CD4-positive, CD25-positive, alpha-beta regulatory T cell (primary cell): ENCODE measurements around the gene SLC12A5. TPM values are rescaled to one million over a fixed set of nuclear protein-coding genes. Genes with fewer than 3 reads are reported as not detected.
"Not testable (repeated sequence)": the region's sequence is repeated elsewhere in the genome, so short reads cannot be mapped to it uniquely, and the experiment has no call there.

Experiments used
- ATAC-seq, 2 donors: fragments of 150-1000 bp; cut with Tn5 transposase; one replicate each; pipeline ENCODE4 v1.10.0; 2021; ENCODE audit warnings: low read depth in 2 of 2, moderate number of reproducible peaks in 2 of 2, moderate library complexity in 1 of 2
- DNase-seq, 3 donors: peaks; one replicate each; pipeline versions ENCODE4 v3.0.0 to v3.0.0-alpha.2; 2012 to 2022; ENCODE audit warnings: mixed read lengths in 1 of 3
- H3K27ac ChIP-seq: one replicate; pipeline ENCODE4 v1.7.0; 2013; ENCODE audit warnings: mild to moderate bottlenecking, low read length; ENCODE audit not compliant: insufficient read depth, poor library complexity, severe bottlenecking
- H3K27me3 ChIP-seq: one replicate; pipeline ENCODE4 v1.7.0; 2013; ENCODE audit warnings: low read length; ENCODE audit not compliant: control insufficient read depth, insufficient read depth
- H3K36me3 ChIP-seq: one replicate; pipeline ENCODE4 v1.7.0; 2013; ENCODE audit warnings: mild to moderate bottlenecking, low read length, moderate library complexity; ENCODE audit not compliant: control insufficient read depth, insufficient read depth
- H3K4me1 ChIP-seq: 2 replicates; pipeline ENCODE4 v1.7.0; 2013; ENCODE audit warnings: mild to moderate bottlenecking, low read length; ENCODE audit not compliant: insufficient read depth, control insufficient read depth, poor library complexity, severe bottlenecking
- H3K4me3 ChIP-seq: one replicate; pipeline ENCODE4 v1.7.0; 2013; ENCODE audit warnings: low read depth, mild to moderate bottlenecking, low read length, moderate library complexity
- H3K9me3 ChIP-seq, 2 experiments: 1 replicate in 1 of 2; 2 replicates in 1 of 2; pipeline ENCODE4 v1.7.0; 2013; ENCODE audit warnings: low read length in 2 of 2, mild to moderate bottlenecking in 1 of 2, moderate library complexity in 1 of 2; ENCODE audit not compliant: control insufficient read depth in 2 of 2
- H3K27ac Mint-ChIP-seq, 3 donors: one replicate each; pipeline ENCODE4 v1.8.0; 2020 to 2022; ENCODE audit warnings: mild to moderate bottlenecking in 3 of 3, mixed read lengths in 3 of 3, moderate library complexity in 2 of 3
- H3K27me3 Mint-ChIP-seq: one replicate; pipeline ENCODE4 v1.8.0; 2022; ENCODE audit warnings: mild to moderate bottlenecking, mixed read lengths
- H3K36me3 Mint-ChIP-seq: one replicate; pipeline ENCODE4 v1.8.0; 2020; ENCODE audit warnings: mixed read lengths
- H3K4me1 Mint-ChIP-seq, 4 donors: one replicate each; pipeline ENCODE4 v1.8.0; 2020 to 2022; ENCODE audit warnings: mixed read lengths in 4 of 4, mild to moderate bottlenecking in 1 of 4
- H3K4me3 Mint-ChIP-seq, 4 donors: one replicate each; pipeline ENCODE4 v1.8.0; 2020 to 2022; ENCODE audit warnings: mild to moderate bottlenecking in 4 of 4, mixed read lengths in 4 of 4, moderate library complexity in 3 of 4
- H3K9me3 Mint-ChIP-seq, 7 donors: one replicate each; pipeline ENCODE4 v1.8.0; 2020 to 2022; ENCODE audit warnings: mixed read lengths in 7 of 7, mild to moderate bottlenecking in 3 of 7, moderate library complexity in 2 of 7
- polyA plus RNA-seq, 4 donors: library from polyadenylated mRNA; unstranded; fragments of 300-500 nt; fragmentation: Illumina TruSeq; gene quantifications; one replicate each; pipeline ENCODE4 v1.2.3, GENCODE V29; 2021
- total RNA-seq: library from RNA; stranded (reverse); gene quantifications from one replicate; pipeline ENCODE4 v1.2.3, GENCODE V29; 2022

SLC12A5 gene
- total and polyA plus RNA-seq, 5 donors from 2014 or later, result not detected

GRCh38 chr20:45993197-45993951 is 35.6 kb upstream of the SLC12A5 start:
- no peak overlapping the region for H3K27ac ChIP-seq
- no peak overlapping the region for H3K27ac Mint-ChIP-seq
- DNase-seq, result peak in 1 of 3 donors; percentile 29
- peaks cover 14% of the 10 kb centered on the region for H3K4me1 ChIP-seq
- H3K4me3 ChIP-seq, result no peak overlapping the region
- H3K4me3 Mint-ChIP-seq, result no peak overlapping the region
- no peak for ATAC-seq
- peaks cover 2% of the 10 kb centered on the region for H3K27me3 ChIP-seq
- no peaks in the 10 kb centered on the region for H3K36me3 ChIP-seq
- peaks cover 10% of the 10 kb centered on the region for H3K27me3 Mint-ChIP-seq
- H3K4me1 Mint-ChIP-seq, result peaks cover 5 to 29% (median 19%) of the 10 kb centered on the region in 4 donors
- no peaks in the 10 kb centered on the region for H3K36me3 Mint-ChIP-seq
- H3K9me3 Mint-ChIP-seq, result no peaks in the 10 kb centered on the region
- H3K9me3 ChIP-seq, result no peaks in the 10 kb centered on the region

GRCh38 chr20:45994761-45995493 is 34.1 kb upstream of the SLC12A5 start:
- H3K27me3 ChIP-seq, result no peaks in the 10 kb centered on the region
- no peak overlapping the region for H3K27ac ChIP-seq
- Mint-ChIP-seq H3K9me3 (no peaks in the 10 kb centered on the region), H3K4me3 (no peak overlapping the region), H3K4me1 (peaks cover 10 to 44% (median 29%) of the 10 kb centered on the region in 4 donors), H3K27me3 (no peaks in the 10 kb centered on the region), H3K36me3 (no peaks in the 10 kb centered on the region), H3K27ac (peak overlapping the region in 1 of 3 donors; percentile 14)
- ATAC-seq, result no peak
- no peak overlapping the region for H3K4me3 ChIP-seq
- no peaks in the 10 kb centered on the region for H3K9me3 ChIP-seq
- H3K4me1 ChIP-seq, result peaks cover 28% of the 10 kb centered on the region
- DNase-seq, result no peak
- H3K36me3 ChIP-seq, result no peaks in the 10 kb centered on the region

GRCh38 chr20:45995495-45996097 is 33.4 kb upstream of the SLC12A5 start:
- H3K27me3 Mint-ChIP-seq, H3K36me3 ChIP-seq, H3K9me3 Mint-ChIP-seq, H3K4me3 Mint-ChIP-seq, H3K27me3 ChIP-seq, H3K36me3 Mint-ChIP-seq, H3K27ac Mint-ChIP-seq, H3K4me3 ChIP-seq, DNase-seq, H3K9me3 ChIP-seq, H3K27ac ChIP-seq, ATAC-seq: not testable (repeated sequence)
- peaks cover 35% of the 10 kb centered on the region for H3K4me1 ChIP-seq
- H3K4me1 Mint-ChIP-seq, result peaks cover 14 to 51% (median 33%) of the 10 kb centered on the region in 4 donors

GRCh38 chr20:45997187-45997586 is 31.8 kb upstream of the SLC12A5 start:
- Mint-ChIP-seq H3K27ac (peak overlapping the region in 1 of 3 donors; percentile 51), H3K27me3 (no peaks in the 10 kb centered on the region), H3K4me1 (peaks cover 16 to 63% (median 36%) of the 10 kb centered on the region in 4 donors), H3K36me3 (no peaks in the 10 kb centered on the region), H3K4me3 (peak overlapping the region in 2 of 4 donors; percentile 48 to 81), H3K9me3 (no peaks in the 10 kb centered on the region)
- no peak for DNase-seq
- Histone ChIP-seq H3K27ac (no peak overlapping the region), H3K4me1 (peaks cover 49% of the 10 kb centered on the region), H3K9me3 (no peaks in the 10 kb centered on the region), H3K36me3 (no peaks in the 10 kb centered on the region), H3K4me3 (no peak overlapping the region), H3K27me3 (no peaks in the 10 kb centered on the region)
- no peak for ATAC-seq

GRCh38 chr20:45998337-45998736 is 30.7 kb upstream of the SLC12A5 start:
- Histone ChIP-seq H3K27ac (no peak overlapping the region), H3K4me1 (peaks cover 49% of the 10 kb centered on the region), H3K9me3 (no peaks in the 10 kb centered on the region), H3K36me3 (no peaks in the 10 kb centered on the region), H3K27me3 (no peaks in the 10 kb centered on the region), H3K4me3 (no peak overlapping the region)
- Mint-ChIP-seq H3K4me3 (peak overlapping the region in 2 of 4 donors; percentile 57 to 69), H3K4me1 (peaks cover 16 to 67% (median 36%) of the 10 kb centered on the region in 4 donors), H3K27me3 (no peaks in the 10 kb centered on the region), H3K27ac (peak overlapping the region in 1 of 3 donors; percentile 27), H3K9me3 (no peaks in the 10 kb centered on the region), H3K36me3 (no peaks in the 10 kb centered on the region)
- DNase-seq, result no peak
- ATAC-seq, result no peak

GRCh38 chr20:45998761-45999160 is 30.3 kb upstream of the SLC12A5 start:
- H3K4me3 Mint-ChIP-seq, result peak overlapping the region; percentile 0 to 69 (median 29)
- H3K27me3 Mint-ChIP-seq, result no peaks in the 10 kb centered on the region
- H3K36me3 Mint-ChIP-seq, result no peaks in the 10 kb centered on the region
- H3K36me3 ChIP-seq, result no peaks in the 10 kb centered on the region
- H3K27ac ChIP-seq, result no peak overlapping the region
- no peak overlapping the region for H3K4me3 ChIP-seq
- peaks cover 52% of the 10 kb centered on the region for H3K4me1 ChIP-seq
- DNase-seq (no peak), ATAC-seq (peak; percentile 52 to 61)
- peaks cover 16 to 71% (median 37%) of the 10 kb centered on the region in 4 donors for H3K4me1 Mint-ChIP-seq
- no peaks in the 10 kb centered on the region for H3K9me3 ChIP-seq
- no peaks in the 10 kb centered on the region for H3K9me3 Mint-ChIP-seq
- H3K27me3 ChIP-seq, result no peaks in the 10 kb centered on the region
- H3K27ac Mint-ChIP-seq, result peak overlapping the region in 1 of 3 donors; percentile 27

- Histone ChIP-seq H3K4me1 (peaks cover 61% of the 10 kb centered on the region), H3K36me3 (no peaks in the 10 kb centered on the region), H3K27me3 (no peaks in the 10 kb centered on the region), H3K27ac (no peak overlapping the region), H3K4me3 (no peak overlapping the region), H3K9me3 (no peaks in the 10 kb centered on the region)
- H3K4me1 Mint-ChIP-seq, result peaks cover 16 to 80% (median 43%) of the 10 kb centered on the region in 4 donors
- H3K27me3 Mint-ChIP-seq, result no peaks in the 10 kb centered on the region
- H3K4me3 Mint-ChIP-seq, result peak overlapping the region in 3 of 4 donors; percentile 17 to 75 (median 19)
- H3K27ac Mint-ChIP-seq, result peak overlapping the region in 1 of 3 donors; percentile 27
- H3K36me3 Mint-ChIP-seq, result no peaks in the 10 kb centered on the region
- DNase-seq (no peak), ATAC-seq (no peak)
- H3K9me3 Mint-ChIP-seq, result no peaks in the 10 kb centered on the region
Measured at GRCh38 chr20:45999557-46000261, 29.3 kb upstream of the SLC12A5 start.
